Placental epithelial cell (primary cell): ENCODE data around the gene ZGLP1. TPM values are rescaled to one million over a fixed set of nuclear protein-coding genes. Genes with fewer than 3 reads are reported as not detected.

ENCODE experiments used
- small RNA-seq: library from RNA; depleted of rRNA; stranded (forward); fragments of <200 nt; gene quantifications from one replicate; pipeline ENCODE3, GENCODE V24; 2012
- total RNA-seq: library from RNA; depleted of rRNA; stranded (reverse); fragments of >200 nt; gene quantifications from 2 replicates; pipeline ENCODE4 v1.2.3, GENCODE V29; 2012

ZGLP1 gene
- 0.39 and 0.87 TPM in 2 replicates for total RNA-seq

DNA sequence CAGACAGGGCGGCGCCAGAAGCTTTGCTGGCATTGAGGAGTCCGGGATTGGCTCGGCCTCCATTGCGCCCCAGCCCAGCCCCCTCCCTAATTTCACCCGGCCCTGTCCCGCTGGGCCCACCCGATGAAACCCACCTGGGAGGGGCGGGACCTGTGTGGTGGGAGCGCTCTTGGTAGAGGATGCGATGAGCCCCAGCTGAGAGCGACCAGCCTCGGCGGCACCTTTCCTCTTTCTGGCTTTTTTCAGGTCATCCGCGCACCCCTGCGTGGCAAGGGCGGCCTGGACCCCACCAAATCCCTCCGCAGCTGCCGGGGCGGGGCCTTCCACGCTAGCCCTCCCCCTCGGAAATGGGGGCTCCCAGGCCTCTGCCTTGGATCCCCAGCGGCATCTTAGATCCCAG is at the start of gene ZGLP1:
Gene ZGLP1 (minus strand): TSS at position 393 of the 400 bp plus-strand sequence.

DNA sequence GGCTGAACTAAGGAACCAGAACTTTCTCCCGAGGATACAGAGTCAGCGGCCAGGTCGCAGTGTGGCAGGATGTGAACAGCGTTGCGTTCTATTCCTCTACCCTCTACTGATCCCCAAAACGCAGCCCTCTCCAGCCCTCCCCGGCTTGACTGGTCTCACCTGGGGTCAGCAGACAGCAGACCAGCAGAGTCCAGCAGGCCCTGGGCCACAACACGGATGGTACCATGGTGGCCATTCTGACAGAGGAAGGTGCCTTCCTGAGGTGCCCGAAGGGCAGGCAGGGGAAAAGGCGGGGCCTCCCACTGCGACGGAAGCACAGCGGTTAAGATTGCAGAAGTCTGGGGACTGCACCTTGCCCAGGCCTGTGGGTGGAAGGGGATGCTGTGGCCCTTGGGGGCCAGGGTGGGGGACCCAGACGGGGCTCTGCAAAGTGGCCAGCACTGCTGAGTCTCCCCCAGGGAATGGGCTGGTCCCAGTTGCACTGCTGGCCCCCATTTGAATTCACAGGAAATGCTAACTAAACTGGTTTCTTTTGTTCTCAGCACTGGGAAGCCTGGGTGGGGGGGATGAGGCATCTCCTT is 29.9 kb upstream of the ZGLP1 start, which contains the start of gene ICAM3:
Gene ICAM3 (minus strand): TSS at position 245 of the 581 bp plus-strand sequence. CDS start 10 bp downstream, at position 235.

DNA sequence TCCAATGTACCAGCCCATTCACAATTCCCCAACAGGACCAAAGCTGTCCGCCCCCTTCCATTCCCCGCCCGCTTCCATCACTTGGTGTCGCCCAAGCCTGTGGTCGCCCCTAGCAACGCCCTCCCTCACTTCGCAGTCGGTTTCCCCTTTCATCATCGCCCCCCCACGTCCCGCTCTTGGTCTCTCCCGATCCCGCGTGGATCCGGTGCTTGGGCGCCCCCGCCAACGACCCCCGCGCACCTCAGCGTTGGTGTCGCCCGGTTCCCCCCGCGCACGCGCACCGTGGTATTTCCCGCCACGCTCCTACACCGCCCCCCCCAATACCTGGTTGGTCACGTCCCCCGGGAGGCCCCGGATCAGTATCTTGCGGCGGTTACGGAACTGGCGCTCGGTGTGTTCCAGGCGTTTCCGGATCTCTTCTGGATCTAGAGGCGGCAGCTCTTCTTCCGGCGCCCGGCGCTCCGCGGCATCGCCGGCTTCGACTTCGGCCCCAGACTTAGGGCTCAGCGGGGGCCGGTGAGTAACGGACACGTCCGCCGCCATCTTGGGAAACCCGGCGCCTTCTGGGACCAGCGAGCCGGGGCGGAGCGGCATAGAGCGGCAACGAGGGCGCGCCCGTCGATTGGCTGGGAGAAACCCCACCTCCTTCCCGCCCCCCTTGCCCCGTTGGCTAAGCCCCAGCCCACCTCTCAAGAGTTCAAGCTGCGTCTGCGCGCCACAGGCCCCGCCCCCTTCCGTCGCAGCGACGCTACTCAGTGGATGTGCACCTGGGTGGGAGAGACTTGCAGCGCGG is 23.5 kb upstream of the ZGLP1 start, which contains the start of gene RAVER1:
Gene RAVER1 (minus strand): TSS at position 565 of the 793 bp plus-strand sequence. CDS start 22 bp downstream, at position 543.

DNA sequence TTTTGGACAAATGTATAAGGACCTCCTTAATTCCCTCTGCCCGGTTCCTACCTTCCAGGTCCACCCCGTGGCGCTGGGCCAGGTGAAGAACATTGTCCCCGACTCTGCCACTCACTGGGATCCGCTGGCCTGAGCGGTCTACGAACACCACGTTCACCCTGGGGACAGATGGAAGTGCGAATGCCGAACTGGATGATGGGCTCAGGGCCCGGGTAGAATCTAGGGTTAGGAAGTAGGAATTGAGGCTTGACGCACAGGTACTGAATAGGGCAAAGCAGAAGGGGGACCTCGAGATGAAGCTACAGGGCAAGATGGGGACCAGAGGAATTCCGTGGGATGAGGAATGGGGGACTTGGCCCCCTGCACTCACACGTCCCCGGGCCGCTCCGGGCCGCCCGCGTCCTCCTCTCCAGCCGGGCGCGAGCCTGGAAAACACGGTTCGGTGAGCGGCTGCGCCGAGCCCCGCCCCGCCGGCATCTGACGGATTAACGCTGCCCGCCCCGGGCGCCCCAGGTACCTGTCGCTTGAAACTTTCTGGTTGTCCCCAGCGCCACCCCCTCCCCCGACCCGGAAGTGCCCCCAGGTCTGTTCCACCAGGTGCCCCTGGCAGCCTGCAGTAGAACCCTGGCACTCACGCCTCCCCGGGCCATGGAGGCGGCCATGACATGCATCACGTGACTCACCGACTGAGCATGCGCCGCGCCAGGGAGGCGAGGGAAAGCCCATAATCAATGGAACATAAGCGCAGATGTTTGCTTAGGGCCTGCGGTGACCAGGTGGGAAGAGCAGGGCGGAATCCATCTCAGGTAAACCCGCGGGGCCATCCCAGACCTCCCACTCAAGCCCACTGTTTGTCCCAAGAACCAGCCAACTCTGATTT is 6.0 kb upstream of the ZGLP1 start, which contains the start of gene FDX2:
Gene FDX2 (minus strand): TSS at position 681 of the 880 bp plus-strand sequence. CDS start 19 bp downstream, at position 662.

DNA sequence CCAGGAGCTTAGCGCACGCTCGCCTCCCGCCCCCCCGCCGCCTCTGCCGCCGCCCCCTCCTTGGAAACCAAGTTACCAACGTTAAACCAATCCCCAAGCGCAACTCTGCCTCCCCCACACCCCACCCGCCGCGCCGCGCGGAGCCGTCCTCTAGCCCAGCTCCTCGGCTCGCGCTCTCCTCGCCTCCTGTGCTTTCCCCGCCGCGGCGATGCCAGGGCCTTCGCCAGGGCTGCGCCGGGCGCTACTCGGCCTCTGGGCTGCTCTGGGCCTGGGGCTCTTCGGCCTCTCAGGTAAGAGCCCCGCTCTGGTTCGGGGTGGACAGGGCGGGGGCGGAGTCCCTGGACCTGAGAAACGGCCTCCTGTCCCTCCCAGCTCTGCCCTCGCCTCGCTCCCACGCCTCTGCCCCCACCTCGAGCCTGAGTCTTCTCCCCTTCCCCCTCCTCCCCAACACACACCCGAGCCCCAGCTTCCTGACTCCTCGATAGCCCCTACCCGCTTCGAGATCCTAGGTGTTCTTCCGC is 19.7 kb downstream of the ZGLP1 start, which contains the start of gene ICAM5:
Gene ICAM5 (plus strand): TSS at position 117 of the 521 bp plus-strand sequence. CDS start 92 bp downstream, at position 209.

DNA sequence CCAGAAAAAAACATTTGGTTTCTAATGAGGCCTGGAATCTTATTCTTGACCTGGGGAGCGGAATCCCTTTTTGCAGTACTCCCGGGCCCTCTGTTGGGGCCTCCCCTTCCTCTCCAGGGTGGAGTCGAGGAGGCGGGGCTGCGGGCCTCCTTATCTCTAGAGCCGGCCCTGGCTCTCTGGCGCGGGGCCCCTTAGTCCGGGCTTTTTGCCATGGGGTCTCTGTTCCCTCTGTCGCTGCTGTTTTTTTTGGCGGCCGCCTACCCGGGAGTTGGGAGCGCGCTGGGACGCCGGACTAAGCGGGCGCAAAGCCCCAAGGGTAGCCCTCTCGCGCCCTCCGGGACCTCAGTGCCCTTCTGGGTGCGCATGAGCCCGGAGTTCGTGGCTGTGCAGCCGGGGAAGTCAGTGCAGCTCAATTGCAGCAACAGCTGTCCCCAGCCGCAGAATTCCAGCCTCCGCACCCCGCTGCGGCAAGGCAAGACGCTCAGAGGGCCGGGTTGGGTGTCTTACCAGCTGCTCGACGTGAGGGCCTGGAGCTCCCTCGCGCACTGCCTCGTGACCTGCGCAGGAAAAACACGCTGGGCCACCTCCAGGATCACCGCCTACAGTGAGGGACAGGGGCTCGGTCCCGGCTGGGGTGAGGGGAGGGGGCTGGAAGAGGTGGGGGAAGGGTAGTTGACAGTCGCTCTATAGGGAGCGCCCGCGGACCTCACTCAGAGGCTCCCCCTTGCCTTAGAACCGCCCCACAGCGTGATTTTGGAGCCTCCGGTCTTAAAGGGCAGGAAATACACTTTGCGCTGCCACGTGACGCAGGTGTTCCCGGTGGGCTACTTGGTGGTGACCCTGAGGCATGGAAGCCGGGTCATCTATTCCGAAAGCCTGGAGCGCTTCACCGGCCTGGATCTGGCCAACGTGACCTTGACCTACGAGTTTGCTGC is 22.5 kb downstream of the ZGLP1 start, which contains the start of gene ICAM4:
Gene ICAM4 (plus strand): TSS at position 153 of the 935 bp plus-strand sequence. CDS start 58 bp downstream, at position 211.

DNA sequence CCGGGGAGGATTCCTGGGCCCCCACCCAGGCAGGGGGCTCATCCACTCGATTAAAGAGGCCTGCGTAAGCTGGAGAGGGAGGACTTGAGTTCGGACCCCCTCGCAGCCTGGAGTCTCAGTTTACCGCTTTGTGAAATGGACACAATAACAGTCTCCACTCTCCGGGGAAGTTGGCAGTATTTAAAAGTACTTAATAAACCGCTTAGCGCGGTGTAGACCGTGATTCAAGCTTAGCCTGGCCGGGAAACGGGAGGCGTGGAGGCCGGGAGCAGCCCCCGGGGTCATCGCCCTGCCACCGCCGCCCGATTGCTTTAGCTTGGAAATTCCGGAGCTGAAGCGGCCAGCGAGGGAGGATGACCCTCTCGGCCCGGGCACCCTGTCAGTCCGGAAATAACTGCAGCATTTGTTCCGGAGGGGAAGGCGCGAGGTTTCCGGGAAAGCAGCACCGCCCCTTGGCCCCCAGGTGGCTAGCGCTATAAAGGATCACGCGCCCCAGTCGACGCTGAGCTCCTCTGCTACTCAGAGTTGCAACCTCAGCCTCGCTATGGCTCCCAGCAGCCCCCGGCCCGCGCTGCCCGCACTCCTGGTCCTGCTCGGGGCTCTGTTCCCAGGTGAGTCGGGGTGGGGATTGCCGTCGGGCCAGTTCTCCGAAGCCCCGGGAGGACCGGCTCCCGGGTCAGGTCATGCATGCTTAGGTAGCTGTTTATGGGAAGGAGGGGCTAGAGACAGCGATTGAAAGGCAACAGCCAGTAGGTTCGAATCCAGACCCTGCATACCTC is 38.8 kb downstream of the ZGLP1 start, which contains the start of gene ICAM1:
Gene ICAM1 (plus strand): TSS at position 505 of the 779 bp plus-strand sequence. CDS start 40 bp downstream, at position 545.

Small RNA genes lying within 50 kb of the gene (small RNA-seq; reads per million reads assigned to genes)
- gene AC011511.1 (not detected), gene AC011511.4 (not detected)

Other genes starting within 250 kb of the ZGLP1 start
- 11.2 and 19.6 TPM in 2 replicates for gene SHFL, start 223.5 kb downstream of the ZGLP1 start, total RNA-seq
- gene ANGPTL6, start 207.1 kb downstream of the ZGLP1 start, total RNA-seq = 0.11 TPM in 1 of 2 replicates, not detected in the other
- 20.4 and 31.2 TPM in 2 replicates for gene PPAN, start 203.5 kb downstream of the ZGLP1 start, total RNA-seq
- gene P2RY11, start 198.1 kb downstream of the ZGLP1 start, total RNA-seq = 3.4 and 4.3 TPM in 2 replicates
- gene EIF3G, start 189.9 kb downstream of the ZGLP1 start, total RNA-seq = 250 and 265 TPM in 2 replicates
- 40.6 and 45.5 TPM in 2 replicates for gene DNMT1, start 114.9 kb downstream of the ZGLP1 start, total RNA-seq
- gene S1PR2, start 78.5 kb downstream of the ZGLP1 start, total RNA-seq = 10.6 and 18.1 TPM in 2 replicates
- 31.4 and 53.6 TPM in 2 replicates for gene MRPL4, start 57.6 kb downstream of the ZGLP1 start, total RNA-seq
- 0.87 and 1.2 TPM in 2 replicates for gene ICAM1, start 38.7 kb downstream of the ZGLP1 start, total RNA-seq
- gene ICAM4, start 22.9 kb downstream of the ZGLP1 start, total RNA-seq = 0.22 and 2.4 TPM in 2 replicates
- 0.39 and 1.1 TPM in 2 replicates for gene ICAM5, start 19.9 kb downstream of the ZGLP1 start, total RNA-seq
- 10.6 and 20.5 TPM in 2 replicates for gene FDX2, start 6.2 kb upstream of the ZGLP1 start, total RNA-seq
- 9.8 and 19.5 TPM in 2 replicates for gene RAVER1, start 23.7 kb upstream of the ZGLP1 start, total RNA-seq
- 5.7 and 5.9 TPM in 2 replicates for gene ICAM3, start 29.8 kb upstream of the ZGLP1 start, total RNA-seq
- 81.2 and 86.0 TPM in 2 replicates for gene TYK2, start 70.8 kb upstream of the ZGLP1 start, total RNA-seq
- 98.9 and 126 TPM in 2 replicates for gene CDC37, start 93.7 kb upstream of the ZGLP1 start, total RNA-seq
- gene PDE4A, start 110.7 kb upstream of the ZGLP1 start, total RNA-seq = 0.87 and 1.6 TPM in 2 replicates
- gene KEAP1, start 193.5 kb upstream of the ZGLP1 start, total RNA-seq = 52.8 and 56.9 TPM in 2 replicates
- gene S1PR5, start 207.6 kb upstream of the ZGLP1 start, total RNA-seq = 0.39 TPM in 1 of 2 replicates, not detected in the other
- 17.7 and 20.9 TPM in 2 replicates for gene ATG4D, start 234.1 kb upstream of the ZGLP1 start, total RNA-seq